Head of caudate nucleus (tissue), 42 donors: ENCODE results near the gene LASP1NB.
"Not testable (repeated sequence)": the region's sequence is repeated elsewhere in the genome, so short reads cannot be mapped to it uniquely, and the experiment has no call there.

ENCODE experiments used
- DNase-seq, 42 donors: peaks; one replicate each; pipeline versions ENCODE4 v3.0.0 to v3.0.0-alpha.2; 2020 to 2021; ENCODE audit warnings: mixed read lengths in 7 of 42
- intact Hi-C: fragments of 100-400 bp; cut with DNase I; formaldehyde crosslinking; loops from one replicate; pipeline ENCODE4 v1.15.0; 2022

The LASP1NB gene

DNA sequence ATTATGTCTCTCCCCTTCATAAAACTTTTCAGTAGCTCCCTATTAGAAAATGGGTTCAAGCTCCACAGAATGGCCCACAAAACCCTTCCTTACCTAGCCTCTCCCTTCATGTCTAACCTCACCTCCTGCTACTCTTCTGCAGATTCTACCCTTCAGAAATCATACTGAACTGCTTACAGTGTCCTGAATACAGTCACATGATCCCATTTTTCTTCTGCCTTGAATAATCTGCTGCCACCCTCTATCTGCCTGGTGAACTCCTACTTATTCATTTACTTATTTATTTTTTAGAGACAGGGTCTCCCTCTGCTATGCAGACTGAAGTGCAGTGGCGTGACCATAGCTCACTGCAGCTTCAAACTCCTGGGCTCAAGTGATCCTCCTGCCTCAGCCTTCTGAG lies 15.0 kb downstream of the LASP1NB start:
- intact Hi-C loops, result no loop called here
- DNase-seq, result no peak

DNA sequence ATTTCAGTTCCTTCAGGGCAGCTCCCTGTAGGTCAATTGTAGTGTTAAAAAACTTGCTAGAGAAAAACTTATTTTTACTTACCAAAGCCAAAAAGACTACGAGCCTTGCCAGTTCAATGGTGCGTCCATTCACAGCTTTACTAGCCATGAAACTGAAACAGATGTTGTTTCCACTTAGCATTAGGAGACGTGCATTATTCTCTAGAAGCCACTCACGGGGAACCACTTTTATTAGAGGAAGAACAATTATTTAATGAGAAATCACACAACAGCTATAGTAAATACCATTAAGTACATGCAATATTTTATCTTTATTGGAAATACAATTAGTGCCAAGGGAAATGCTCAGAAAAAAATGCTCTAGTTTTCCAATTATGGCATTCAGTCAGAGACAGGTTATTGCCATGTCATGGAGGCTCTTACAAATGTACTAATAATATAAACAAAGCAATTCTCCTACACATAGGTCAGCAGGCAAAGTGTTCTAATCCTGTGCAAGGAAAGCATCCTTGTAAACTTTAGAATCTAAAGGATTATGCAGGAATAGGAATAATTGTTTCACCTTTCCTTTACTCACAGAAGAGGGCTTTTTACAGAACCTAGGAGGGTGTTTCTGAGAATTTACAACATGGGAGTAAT lies 17.4 kb downstream of the LASP1NB start:
- intact Hi-C loops, result no loop called here
- DNase-seq, result no peak

DNA sequence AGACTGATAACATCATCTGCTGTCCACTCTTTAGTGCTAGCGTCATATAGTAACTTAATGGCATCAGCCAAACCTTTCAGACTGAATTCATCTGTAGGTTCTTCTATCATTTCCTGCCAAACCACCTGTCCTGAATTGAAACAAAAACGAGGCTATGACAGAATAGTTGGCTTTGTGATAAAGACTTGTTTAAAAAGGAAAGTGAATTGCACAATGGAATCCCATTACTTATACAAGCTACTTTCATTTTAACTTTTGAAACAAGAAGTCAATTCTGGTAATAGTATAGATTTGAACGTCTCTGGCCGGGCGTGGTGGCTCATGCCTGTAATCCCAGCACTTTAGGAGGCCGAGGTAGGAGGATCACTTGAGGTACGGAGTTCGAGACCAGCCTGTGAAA lies 18.2 kb downstream of the LASP1NB start:
- no peak for DNase-seq
- intact Hi-C loops, result no loop called here

DNA sequence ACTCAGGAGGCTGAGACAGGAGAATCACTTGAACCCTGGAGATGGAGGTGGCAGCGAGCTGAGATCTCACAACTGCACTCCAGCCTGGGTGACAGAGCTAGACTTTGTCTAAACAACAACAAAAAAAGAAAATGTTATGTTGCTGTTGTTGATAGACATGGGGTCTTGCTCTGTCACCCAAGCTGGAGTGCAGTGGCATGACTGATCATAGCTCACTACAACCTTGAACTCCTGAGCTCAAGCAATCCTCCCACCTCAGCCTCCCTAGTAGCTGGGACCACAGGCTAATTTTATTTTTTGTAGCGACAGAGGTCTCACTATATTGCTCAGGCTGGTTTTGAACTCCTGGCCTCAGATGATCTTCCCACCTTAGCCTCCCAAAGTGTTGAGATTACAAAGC lies 21.8 kb downstream of the LASP1NB start:
- no peak for DNase-seq
- intact Hi-C loops, result no loop called here

DNA sequence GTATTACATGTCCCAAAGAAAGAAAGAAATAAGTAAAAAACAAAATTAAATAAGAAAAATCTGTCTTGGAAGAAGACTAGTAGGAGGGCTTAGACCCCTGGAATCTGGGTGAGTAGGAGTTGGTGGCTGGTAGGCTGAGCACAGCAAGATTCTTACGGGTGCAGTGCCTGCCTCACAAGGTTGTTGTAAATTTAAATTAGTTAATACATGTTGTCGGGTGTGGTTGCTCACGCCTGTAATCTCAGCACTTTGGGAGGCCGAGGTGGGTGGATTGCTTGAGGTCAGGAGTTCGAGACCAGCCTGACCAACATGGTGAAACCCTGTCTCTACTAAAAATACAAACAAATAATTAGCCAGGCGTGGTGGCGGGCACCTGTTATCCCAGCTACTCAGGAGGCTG lies 28.4 kb downstream of the LASP1NB start:
- DNase-seq, intact Hi-C loops: not testable (repeated sequence)

DNA sequence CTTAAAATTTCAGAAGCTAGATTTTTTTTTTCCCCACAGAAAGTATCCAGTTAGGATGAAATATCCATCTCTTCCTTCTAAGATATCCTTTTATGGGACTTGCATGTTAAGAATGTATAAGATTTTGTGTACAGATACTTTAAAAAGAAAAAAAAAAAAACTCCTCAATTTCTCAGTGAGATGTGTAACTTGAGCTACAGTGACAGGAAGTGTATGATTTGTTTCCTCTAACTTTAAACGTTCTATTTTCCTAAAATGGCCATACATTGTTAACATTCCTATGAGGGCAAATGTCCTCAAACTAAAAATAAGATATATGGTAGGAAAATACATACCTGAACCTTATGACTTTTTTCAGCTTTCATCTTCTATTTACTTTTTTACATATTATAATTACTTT lies 32.9 kb downstream of the LASP1NB start:
- intact Hi-C loops, result no loop called here
- no peak for DNase-seq

DNA sequence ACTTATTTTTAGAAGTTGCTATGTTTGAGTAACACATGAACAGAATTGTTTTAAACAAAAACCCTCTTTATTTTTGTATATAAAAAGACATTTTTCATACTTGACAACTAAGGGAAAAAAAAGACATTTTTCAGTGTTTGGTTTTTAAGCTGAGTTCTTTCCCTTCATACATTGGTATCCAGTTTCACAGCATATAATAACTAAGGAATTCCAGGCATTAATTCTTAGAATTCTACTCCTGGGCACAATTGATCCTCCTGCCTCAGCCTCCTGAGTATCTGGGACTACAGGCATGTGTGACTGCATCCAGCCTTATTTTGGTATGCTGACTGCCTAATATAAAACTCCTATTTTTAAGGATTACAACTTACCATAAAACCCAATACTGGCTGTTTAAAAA lies 33.3 kb downstream of the LASP1NB start:
- intact Hi-C loops, result no loop called here
- no peak for DNase-seq

DNA sequence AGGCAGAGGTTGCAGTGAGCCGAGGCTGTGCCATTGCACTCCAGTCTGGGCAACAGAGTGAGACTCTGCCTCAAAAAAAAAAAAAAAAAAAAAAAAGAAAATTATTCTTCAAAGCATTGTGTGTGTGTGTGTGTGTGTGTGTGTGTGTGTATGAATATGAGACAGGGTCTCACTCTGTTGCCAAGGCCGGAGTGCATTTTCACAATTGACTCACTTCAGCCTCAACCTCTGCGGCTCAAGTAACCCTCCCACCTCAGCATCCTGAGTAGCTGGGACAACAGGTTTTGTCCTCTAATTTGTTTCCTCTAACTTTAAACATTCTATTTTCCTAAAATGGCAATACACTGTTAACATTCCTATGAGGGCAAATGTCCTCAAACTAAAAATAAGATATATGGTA lies 34.1 kb downstream of the LASP1NB start:
- DNase-seq, result no peak
- intact Hi-C loops, result no loop called here

DNA sequence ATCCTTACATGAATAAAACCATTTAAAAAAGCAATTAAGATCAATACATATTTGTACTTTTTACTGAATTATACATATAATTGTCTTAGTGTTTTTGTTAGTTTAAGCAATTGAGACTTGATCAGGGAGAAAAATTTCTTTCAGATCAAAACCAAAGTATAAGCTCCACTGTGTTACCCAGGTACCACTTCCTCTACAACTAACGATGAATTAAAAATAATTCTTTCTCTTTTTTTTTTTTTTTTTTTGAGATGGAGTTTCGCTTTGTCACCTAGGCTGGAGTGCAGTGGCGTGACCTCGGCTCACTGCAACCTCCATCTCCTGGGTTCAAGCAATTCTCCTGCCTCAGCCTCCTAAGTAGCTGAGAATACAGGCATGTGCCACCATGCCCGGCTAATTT lies 35.0 kb downstream of the LASP1NB start:
- DNase-seq, result no peak
- intact Hi-C loops, result no loop called here

DNA sequence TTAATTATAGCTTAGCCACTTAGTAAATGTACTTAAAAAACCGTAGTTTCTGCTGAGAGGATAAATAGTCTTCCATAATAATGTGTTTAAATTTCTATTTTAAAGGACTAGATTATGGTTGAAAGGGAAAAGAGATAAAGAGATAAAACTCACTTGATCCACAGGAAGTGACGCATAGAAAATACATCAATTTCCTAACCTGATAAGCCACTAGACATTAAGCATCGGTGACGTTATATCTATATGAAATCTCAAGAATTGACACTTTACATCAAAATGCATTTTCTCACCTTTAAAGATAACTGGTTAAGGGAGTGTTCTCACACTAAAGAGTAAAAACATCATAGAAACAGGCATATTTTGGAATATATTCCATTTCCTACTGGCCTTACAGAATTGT lies 36.0 kb downstream of the LASP1NB start:
- intact Hi-C loops, result no loop called here

DNA sequence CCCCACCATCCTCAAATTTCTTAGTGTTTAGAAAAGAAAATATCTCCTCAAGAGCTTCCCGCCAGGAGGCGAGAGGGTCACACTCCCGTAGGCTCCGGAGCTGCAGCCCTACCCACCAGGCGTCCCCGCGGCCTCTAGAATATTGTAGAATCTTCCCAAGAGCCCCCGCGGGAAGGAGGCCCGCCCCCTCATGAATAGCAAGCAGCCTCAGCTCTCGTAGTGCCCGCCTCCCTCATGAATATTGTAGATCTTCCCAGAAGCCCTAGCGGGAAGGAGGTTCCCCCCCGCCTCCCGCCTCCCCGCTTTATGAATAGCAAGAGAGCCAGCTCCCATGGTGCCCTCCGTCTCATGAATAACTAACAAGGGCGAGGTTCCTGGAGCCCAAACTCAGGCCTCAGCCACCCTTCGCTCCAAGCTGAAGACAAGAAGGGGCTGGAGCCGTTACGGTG lies 41.9 kb downstream of the LASP1NB start, which contains the start of gene FBXO47:
TSS of gene FBXO47 (minus strand) at position 114 of the 449 bp plus-strand sequence. CDS start 4,378 bp downstream, outside the sequence.
- DNase-seq, result peak; percentile 72 to 94 (median 88)
- intact Hi-C loops, result no loop called here

More for the DNA sequence above, 36.0 kb downstream of the LASP1NB start:
- DNase-seq, result no peak

DNA sequence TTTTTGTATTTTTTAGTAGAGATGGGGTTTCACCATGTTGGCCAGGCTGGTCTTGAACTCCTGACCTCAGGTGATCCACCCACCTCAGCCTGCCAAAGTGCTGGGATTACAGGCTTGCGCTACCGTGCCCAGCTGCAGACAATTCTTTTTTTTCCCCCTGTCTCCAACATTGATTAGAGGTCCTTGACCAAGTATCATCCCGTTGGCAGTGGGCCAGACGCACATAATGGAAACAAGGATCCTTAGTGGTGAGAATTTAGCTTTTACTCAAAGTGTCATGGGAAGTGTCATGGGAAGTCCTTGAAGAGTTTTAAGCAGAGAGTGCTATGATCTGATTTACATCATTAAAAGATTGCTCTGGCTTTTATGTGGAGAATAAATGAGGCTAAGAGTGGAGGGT lies 43.9 kb downstream of the LASP1NB start:
- no peak for DNase-seq
- intact Hi-C loops, result no loop called here

DNA sequence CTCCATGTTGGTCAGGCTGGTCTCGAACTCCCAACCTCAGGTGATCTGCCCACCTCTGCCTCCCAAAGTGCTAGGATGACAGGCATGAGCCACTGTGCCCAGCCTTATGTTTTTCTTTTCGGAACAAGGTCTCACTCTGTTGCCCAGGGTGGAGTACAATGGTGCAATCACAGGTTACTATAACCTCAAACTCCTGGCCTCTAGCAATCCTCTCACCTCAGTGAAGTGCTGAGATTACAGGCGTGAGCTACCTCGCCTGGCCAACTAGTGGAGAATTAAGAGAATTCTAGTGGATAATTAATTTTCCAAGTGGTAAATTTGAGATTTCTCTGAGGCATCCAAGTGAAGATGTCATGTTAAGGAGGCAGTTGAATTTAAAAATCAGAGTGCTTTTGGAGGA lies 44.7 kb downstream of the LASP1NB start:
- intact Hi-C loops, result no loop called here
- DNase-seq, result no peak

DNA sequence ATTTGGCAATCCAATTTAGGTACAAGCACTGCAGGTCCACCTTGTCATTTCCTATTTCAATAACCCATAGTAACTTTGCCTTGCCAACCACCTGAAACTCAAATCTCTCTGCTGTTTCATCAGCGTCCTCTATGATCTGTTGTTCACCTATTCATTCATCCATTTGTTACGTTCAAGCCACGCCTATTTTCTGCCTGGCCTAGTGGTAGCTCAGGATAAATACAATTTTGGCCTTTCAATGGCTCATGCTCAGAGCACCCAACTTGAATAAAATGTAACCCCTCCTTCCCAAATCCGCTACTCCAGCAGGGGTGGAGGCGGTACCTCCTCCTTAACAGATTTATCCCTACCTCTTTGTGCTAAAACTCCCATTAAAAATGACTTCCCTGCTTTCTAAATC lies 45.4 kb downstream of the LASP1NB start:
- intact Hi-C loops, result no loop called here
- DNase-seq, result peak in 1 of 42 donors; percentile 24

DNA sequence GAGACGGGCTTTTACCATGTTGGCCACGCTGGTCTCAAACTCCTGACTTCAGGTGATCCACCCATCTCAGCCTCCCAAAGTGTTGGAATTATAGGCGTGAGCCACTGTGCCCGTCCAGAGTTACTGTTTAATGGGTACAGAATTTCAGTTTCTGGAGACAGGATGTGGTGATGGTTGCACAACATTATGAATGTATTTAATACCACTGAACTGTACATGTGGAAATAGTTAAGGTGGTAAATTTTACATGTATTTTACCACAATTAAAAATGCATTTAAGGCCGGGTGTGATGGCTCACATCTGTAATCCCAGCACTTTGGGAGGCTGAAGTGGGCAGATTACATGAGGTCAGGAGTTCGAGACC lies 50.8 kb downstream of the LASP1NB start:
- DNase-seq, intact Hi-C loops: not testable (repeated sequence)

DNA sequence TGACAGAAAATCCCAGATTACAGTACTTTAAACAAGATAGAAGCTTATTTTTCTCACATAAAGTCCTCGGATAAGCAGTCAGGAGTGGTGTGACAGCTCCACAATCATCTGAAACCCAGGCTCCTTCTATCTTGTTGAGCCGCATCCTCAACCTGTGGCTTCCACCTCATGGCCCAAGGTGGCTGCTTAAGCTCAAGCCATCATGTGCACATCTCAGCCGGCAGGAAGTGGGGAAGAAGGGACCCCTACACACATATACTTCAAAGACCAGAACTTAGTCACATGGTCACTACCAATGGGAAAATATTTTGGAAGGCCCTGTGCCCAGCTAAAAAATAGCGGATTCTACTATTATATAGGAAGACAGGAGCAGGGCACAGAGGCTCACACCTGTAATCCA lies 52.8 kb downstream of the LASP1NB start:
- intact Hi-C loops, result no loop called here
- DNase-seq, result no peak
